NOMO-1 treated with DMSO at 0.1 percent for 48 hours (cell line): Measurements from ENCODE around the gene KLC4.
"Not testable (repeated sequence)": the region's sequence is repeated elsewhere in the genome, so short reads cannot be mapped to it uniquely, and the experiment has no call there.

ENCODE experiments used
- DNase-seq: peaks from one replicate; lab custom pipeline; 2025; ENCODE audit not compliant: unreplicated experiment; lab: John Stamatoyannopoulos, UW

The KLC4 gene

DNA sequence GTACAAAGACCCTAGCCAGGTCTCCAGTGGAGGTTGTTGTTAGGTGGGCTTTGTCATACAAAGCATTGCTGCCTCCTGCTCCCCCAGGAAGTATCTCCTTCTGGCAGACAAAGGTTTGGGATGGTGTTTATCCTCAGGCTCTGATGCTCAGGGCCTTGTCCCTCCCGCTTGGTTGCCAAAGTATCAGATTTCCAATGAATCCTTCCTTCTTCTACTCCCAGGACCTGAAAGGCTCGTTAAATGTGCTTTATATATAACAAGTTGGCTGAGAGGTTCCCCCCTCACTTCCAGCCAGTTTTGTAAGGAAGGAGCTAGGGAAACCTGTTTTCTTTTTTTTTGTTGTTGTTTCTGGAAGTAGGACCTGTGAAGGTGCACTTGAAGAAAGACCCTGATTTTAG is 31.1 kb downstream of the KLC4 start:
- DNase-seq: no peak

DNA sequence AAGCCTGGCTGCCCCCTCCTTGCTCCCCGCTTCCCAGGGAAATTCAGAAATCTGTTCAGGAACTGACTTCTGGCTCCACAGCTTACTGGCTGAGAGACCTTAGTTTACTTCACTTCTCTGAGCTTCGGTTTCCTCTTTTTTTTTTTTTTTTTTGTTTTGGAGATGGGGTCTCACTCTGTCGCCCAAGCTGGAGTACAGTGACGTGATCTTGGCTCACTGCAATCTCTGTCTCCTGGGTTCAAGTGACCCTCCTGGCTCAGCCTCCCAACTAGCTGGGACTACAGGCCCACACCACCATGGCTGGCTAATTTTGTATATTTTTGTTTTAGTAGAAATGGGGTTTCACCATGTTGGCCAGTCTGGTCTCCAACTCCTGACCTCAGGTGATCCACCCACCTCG is 31.6 kb downstream of the KLC4 start:
- no peak for DNase-seq

DNA sequence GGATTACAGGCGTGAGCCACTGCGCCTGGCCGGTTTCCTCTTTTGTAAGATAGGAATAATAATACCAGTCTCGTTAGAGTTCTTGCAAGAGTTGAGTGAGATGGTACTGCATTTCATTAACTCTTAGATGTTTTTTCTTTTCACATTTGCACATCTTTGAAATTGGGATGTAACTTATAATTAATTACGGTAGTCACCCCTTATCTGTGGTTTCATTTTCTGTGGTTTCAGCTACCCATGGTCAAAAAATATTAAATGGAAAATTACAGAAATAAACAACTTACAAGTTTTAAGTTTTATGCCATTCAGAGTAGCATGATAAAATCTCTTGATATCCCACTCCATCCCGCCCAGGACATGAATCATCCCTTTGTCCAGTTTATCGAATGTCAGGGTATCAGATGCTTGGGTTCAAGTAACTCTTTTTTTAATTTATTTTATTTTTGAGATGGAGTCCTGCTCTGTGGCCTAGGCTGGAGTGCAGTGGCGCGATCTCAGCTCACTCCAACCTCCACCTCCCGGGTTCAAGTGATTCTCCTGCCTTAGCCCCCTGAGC is 32.1 kb downstream of the KLC4 start:
- DNase-seq: no peak

DNA sequence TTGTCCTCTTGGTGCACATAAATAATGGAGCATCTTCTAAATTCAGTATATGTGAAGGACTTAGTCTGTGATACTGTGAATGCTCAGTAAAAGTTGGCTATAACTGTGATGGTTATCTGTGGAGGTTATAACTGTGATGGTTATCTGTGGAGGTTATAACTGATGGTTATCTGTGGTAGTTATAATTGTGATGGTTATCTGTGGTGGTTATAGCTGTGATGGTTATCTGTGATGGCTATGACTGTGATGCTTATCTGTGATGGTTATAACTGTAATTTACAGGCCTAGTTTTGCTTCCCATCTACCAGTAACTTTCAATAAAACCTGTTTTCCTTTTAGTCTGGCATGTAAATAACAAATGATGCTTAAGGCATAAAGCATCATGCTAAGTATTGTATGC is 33.2 kb downstream of the KLC4 start:
- DNase-seq: no peak

- no peak for DNase-seq
Measured at GRCh38 chr6:43093436-43094289, 34.2 kb downstream of the KLC4 start.

- DNase-seq: no peak
Measured at GRCh38 chr6:43095939-43096338, 36.5 kb downstream of the KLC4 start.

DNA sequence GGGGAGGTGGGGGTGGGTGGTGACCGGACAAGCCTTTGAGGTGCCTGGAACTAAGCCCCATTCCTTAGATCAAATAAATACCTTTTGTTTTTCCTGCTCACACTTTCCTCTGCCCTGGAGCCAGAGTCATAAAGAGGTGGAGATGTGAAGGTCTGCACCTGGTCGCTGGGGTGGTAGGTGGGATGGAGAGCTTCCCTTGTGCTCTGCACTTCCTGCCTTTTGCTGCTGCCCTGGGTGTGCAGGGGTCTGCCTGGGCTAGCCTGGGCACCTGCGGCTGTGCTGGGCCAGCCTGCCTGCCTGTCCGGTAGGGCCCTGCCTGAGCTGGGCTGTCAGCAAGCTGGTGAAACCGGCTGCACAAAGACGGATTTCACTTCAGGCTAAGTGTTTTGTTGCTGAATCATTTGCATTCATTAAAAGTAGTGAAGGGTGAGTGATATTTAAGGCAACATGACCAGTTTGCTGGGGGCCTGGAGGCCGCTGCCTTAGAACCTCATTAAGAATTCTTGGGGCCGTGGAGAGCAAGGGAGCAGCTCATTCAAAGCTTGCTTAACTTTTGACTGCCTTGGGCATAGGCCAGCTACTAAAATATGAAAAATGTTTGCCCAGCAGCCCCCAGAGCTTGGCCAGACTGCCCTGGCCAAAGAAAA is 37.1 kb downstream of the KLC4 start:
- DNase-seq: no peak

- no peak for DNase-seq
Measured at GRCh38 chr6:43097098-43097489, 37.7 kb downstream of the KLC4 start.

DNA sequence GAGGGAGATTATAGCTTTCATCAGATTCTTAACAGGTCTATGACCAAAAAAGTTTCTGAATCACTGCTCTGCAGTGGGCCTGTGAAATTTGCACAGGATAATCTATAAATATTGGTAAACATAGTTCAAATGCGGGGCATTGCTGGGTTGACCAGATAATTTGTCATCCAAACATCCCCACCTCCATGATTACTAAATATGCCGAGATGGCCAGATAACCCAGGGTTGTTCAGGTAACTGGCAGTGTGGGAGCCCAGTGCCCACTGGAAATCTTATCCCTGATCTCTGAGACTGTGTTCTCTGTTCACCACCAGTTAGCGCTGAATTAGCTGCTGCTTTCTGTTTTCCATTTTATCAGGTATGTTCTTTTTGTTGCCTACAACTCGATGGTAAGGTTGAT is 38.1 kb downstream of the KLC4 start:
- DNase-seq: no peak

DNA sequence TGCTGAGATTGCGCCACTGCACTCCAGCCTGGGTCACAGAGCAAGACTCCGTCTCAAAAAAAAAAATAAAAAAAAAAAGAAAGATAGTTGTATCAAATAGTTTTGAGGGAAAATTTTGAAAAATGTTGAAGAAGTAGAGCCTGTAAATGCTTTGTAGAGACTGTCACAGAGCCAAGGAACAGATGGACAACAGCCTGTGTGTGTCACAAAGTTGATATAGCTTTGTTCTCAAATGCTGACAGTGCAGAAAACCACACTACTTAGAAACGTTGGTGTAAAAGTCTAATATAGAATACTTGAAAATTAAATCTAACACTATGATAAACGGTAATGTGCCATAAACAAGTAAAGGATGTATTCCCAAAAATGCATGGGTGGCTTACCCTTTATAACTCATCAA is 42.1 kb downstream of the KLC4 start:
- DNase-seq: no peak

DNA sequence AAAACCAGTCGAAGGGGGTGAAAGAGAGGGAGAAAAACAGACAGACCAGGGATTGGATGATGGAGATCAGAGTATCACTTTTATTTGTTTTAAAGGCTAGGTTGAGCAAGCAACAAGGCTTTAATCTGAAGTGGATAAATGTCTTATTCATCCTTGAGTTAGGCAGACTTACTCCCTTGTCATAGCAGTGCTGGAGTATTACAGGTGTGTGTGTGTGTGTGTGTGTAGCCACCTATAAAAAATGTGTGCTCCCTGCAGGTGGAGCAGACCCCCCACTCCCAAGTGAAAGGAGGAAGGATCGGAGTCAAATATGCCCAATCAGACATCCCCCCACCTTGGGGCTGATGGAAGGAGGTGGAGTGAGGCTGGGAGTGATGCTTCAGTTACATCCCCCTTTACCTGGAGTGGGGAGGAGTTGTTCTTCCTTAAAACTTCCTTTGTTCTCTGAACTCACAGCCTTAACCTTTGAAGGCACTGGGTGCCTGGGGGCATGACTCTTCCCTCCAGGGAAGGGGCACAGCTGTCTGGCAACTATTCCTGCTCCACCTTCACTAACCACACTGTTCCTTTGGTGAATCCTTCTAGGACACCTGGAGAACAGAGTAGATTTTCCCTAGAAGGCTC is 43.9 kb downstream of the KLC4 start:
- DNase-seq: no peak

- no peak for DNase-seq
Measured at GRCh38 chr6:43105538-43106222, 46.2 kb downstream of the KLC4 start.

GRCh38 chr6:43107344-43108062 is 48.1 kb downstream of the KLC4 start:
- DNase-seq: no peak

GRCh38 chr6:43113431-43114260 is 54.2 kb downstream of the KLC4 start:
- DNase-seq: no peak

DNA sequence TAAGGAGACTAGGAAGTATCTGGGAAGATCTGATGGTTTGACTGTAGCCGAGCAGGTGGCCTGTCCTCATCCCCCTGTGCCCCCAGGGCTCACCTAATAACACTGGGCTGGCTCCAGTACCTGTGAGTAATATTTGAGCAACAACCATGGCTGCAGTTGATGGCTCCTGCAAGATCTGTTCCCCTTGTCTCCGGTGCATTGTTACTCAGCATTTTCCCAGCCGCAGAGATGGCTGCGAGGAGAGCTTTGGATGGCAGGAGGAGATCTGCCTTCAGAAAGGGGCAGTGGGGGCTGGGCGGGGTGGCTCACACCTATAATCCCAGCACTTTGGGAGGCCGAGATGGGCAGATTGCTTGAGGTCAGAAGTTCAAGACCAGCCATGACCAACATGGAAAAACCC is 55.9 kb downstream of the KLC4 start:
- DNase-seq: no peak

DNA sequence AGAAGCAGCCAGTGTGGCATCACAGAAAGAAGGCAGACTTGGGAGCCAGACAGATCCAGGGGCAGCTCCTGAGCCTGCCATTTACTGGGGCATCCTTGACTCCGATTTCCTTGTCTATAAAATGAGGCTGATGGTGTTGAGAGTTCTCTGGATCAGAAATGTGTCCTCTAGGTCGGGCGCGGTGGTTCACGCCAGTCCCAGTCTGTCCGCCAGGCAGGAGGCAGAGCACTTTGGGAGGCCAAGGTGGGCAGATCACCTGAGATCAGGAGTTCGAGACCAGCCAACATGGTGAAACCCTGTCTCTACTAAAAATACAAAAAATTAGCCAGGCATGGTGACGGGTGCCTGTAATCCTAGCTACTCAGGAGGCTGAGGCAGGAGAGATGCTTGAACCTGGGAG is 58.0 kb downstream of the KLC4 start:
- DNase-seq: not testable (repeated sequence)

DNA sequence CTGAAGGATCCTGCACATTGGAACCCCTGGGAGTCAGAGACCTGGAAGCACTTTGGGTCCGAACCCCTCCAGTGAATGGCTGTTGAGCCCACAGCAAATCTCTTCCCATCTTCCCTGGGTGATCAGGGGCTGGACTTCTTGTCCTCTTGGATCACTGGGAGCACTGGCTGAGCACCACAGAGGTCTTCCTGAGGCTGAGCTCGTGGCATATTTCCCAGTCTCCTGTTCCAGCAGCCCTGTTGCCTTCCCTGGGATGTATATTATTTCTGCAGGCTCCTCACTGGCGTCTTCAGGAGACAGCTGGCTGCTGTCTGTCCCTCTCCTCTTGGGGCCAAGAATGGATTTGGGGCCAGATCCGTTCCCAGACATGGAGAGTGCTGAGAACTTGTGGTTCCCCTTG is 60.1 kb downstream of the KLC4 start:
- DNase-seq: no peak

- DNase-seq: no peak
Measured at GRCh38 chr6:43120101-43120763, 60.8 kb downstream of the KLC4 start.
